Mucosa of descending colon (tissue), 3 donors: ENCODE results near the gene FANCM. TPM values are rescaled to one million over a fixed set of nuclear protein-coding genes. Genes with fewer than 3 reads are reported as not detected.

ENCODE experiments used
- ATAC-seq: fragments of 200-7000 bp; cut with Tn5 transposase; one replicate; pipeline ENCODE4 v1.9.1; 2020; ENCODE audit warnings: mild to moderate bottlenecking, moderate library complexity
- DNase-seq, 3 donors: peaks; one replicate each; pipeline ENCODE4 v3.0.0-alpha.2; 2020
- H3K36me3 ChIP-seq: fragments of 200-600 bp; one replicate; pipeline ENCODE4 v1.8.0; 2021; ENCODE audit warnings: low read depth, mild to moderate bottlenecking
- H3K4me1 ChIP-seq: fragments of 200-600 bp; one replicate; pipeline ENCODE4 v1.8.0; 2021; ENCODE audit warnings: low read depth, mild to moderate bottlenecking
- H3K4me3 ChIP-seq: fragments of 200-600 bp; one replicate; pipeline ENCODE4 v1.8.0; 2021; ENCODE audit warnings: mild to moderate bottlenecking
- H3K9me3 ChIP-seq: fragments of 200-600 bp; one replicate; pipeline ENCODE4 v1.8.0; 2021; ENCODE audit warnings: mild to moderate bottlenecking
- intact Hi-C, 2 donors: fragments of 100-400 bp; cut with DNase I in 1 of 2; cut with micrococcal nuclease in 1 of 2; formaldehyde crosslinking; loops; one replicate each; pipeline versions ENCODE4 v1.11.0 to v1.11.1; 2022; cut with DNase I, micrococcal nuclease
- total RNA-seq, 3 donors: library from RNA; stranded (reverse); fragmentation: NEBNext Ultra II Directional in 2 of 3; extraction: Animal tissue kit (Norgen Biotek cat#: 25700) in 2 of 3; gene quantifications; one replicate each; pipeline versions ENCODE4 v1.2.1 to v1.2.4, GENCODE V29; 2021 to 2023
- TF ChIP-seq, protein P1 (sequence below): fragments of 200-600 bp; IDR thresholded peaks from one replicate; pipeline ENCODE4 v1.8.0; 2022; ENCODE audit warnings: antibody characterized with exemption, mild to moderate bottlenecking
- donor health status: DM: no; HTN: no; CAD: no; lungs with moderate emphysema.
- donor health status: DM: no; HTN: no; CAD: no.
- donor health status: DM: no; HTN: yes; CAD: no.

FANCM gene
- total RNA-seq, 3 donors from 2014 or later = 3.2 to 5.7 (median 3.6) TPM

- TF ChIP-seq, protein P1, sequence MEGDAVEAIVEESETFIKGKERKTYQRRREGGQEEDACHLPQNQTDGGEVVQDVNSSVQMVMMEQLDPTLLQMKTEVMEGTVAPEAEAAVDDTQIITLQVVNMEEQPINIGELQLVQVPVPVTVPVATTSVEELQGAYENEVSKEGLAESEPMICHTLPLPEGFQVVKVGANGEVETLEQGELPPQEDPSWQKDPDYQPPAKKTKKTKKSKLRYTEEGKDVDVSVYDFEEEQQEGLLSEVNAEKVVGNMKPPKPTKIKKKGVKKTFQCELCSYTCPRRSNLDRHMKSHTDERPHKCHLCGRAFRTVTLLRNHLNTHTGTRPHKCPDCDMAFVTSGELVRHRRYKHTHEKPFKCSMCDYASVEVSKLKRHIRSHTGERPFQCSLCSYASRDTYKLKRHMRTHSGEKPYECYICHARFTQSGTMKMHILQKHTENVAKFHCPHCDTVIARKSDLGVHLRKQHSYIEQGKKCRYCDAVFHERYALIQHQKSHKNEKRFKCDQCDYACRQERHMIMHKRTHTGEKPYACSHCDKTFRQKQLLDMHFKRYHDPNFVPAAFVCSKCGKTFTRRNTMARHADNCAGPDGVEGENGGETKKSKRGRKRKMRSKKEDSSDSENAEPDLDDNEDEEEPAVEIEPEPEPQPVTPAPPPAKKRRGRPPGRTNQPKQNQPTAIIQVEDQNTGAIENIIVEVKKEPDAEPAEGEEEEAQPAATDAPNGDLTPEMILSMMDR = no peak
- H3K36me3 ChIP-seq = no peaks in the 10 kb centered on the region
- no peak for DNase-seq
- no peak overlapping the region for H3K4me3 ChIP-seq
- ATAC-seq = no peak
- no peaks in the 10 kb centered on the region for H3K4me1 ChIP-seq
- no peaks in the 10 kb centered on the region for H3K9me3 ChIP-seq
- intact Hi-C loops = no loop called here
Measured at GRCh38 chr14:45177076-45177475, 41.3 kb downstream of the FANCM start.

DNA sequence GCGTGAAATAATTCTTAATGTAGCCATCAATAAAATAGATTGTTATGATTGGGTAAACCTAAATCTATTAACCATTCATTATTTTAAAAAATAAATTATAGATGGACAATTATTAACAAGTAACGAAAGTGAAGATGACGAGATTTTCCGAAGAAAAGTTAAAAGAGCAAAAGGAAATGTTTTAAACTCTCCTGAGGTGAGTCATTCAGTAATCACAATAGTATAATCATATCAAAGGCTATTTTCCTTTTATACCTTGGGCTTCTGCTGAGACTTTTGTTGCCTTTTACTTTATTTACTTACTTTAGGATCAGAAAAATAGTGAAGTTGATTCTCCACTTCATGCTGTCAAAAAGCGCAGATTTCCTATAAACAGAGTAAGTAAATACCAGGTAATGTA lies 45.6 kb downstream of the FANCM start:
- no peak for ATAC-seq
- H3K9me3 ChIP-seq = no peaks in the 10 kb centered on the region
- TF ChIP-seq, protein P1 = no peak

GRCh38 chr14:45181806-45182205 lies 46.1 kb downstream of the FANCM start:
- Histone ChIP-seq H3K9me3 (no peaks in the 10 kb centered on the region), H3K36me3 (no peaks in the 10 kb centered on the region), H3K4me1 (no peaks in the 10 kb centered on the region), H3K4me3 (no peak overlapping the region)
- intact Hi-C loops = no loop called here
- ATAC-seq = no peak
- TF ChIP-seq, protein P1 = no peak
- DNase-seq = no peak

More for the DNA sequence above, 45.6 kb downstream of the FANCM start:
- no peak overlapping the region for H3K4me3 ChIP-seq
- DNase-seq = no peak
- intact Hi-C loops = no loop called here
- H3K4me1 ChIP-seq = no peaks in the 10 kb centered on the region
- no peaks in the 10 kb centered on the region for H3K36me3 ChIP-seq

GRCh38 chr14:45185100-45185814 lies 49.5 kb downstream of the FANCM start:
- DNase-seq (no peak), ATAC-seq (no peak)
- H3K4me3 ChIP-seq = no peak overlapping the region
- intact Hi-C loops = no loop called here
- H3K9me3 ChIP-seq = no peaks in the 10 kb centered on the region
- no peaks in the 10 kb centered on the region for H3K36me3 ChIP-seq
- TF ChIP-seq, protein P1 = no peak
- no peaks in the 10 kb centered on the region for H3K4me1 ChIP-seq

DNA sequence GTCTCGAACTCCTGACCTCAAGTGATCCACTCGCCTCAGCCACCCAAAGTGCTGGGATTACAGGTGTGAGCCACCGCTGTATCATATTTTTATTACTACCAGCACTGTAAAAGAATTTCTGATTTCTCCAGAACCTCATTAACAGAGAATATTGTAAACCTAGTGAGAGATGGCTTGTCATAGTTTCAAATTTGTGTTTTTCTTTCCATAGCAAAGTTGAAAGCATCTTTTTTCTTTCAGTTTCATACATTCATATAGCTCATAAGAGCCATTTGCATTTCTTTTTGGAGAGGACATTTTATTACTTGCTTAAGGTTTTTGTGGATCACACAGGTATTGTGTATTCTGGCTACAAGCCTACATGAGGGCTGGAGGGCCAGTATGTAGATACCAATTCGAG lies 59.2 kb downstream of the FANCM start:
- Histone ChIP-seq H3K9me3 (no peaks in the 10 kb centered on the region), H3K36me3 (no peaks in the 10 kb centered on the region), H3K4me1 (no peaks in the 10 kb centered on the region), H3K4me3 (no peak overlapping the region)
- TF ChIP-seq, protein P1 = no peak
- ATAC-seq (no peak), DNase-seq (no peak)
- intact Hi-C loops = no loop called here

DNA sequence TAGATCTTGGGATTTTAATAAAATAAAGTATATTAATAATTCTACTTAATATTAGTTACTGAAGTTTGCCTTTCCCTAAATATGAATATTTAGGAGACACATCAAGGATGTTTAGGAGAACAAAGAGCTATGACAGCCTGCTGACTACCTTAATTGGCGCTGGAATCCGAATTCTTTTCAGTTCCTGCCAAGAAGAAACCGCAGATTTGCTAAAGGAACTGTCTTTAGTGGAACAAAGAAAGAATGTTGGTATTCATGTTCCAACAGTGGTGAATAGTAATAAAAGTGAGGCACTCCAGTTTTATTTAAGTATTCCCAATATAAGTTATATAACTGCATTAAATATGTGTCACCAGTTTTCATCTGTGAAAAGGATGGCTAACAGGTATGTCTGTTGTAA lies 62.8 kb downstream of the FANCM start:
- no peaks in the 10 kb centered on the region for H3K9me3 ChIP-seq
- DNase-seq (no peak), ATAC-seq (no peak)
- no peaks in the 10 kb centered on the region for H3K36me3 ChIP-seq
- TF ChIP-seq, protein P1 = no peak
- no peak overlapping the region for H3K4me3 ChIP-seq
- no peaks in the 10 kb centered on the region for H3K4me1 ChIP-seq
- intact Hi-C loops = no loop called here
